C4-2B (cell line): Measurements from ENCODE around the gene CALHM1.

Experiments used
- ZFX ChIP-seq: fragments of 450-650 bp; IDR thresholded peaks from 2 replicates; pipeline ENCODE4 v1.6.1; 2017
- TF ChIP-seq, protein P1 (sequence below): fragments of 450-650 bp; conservative IDR thresholded peaks from 2 replicates; pipeline ENCODE4 v1.5.1; 2017; ENCODE audit warnings: mild to moderate bottlenecking

DNA sequence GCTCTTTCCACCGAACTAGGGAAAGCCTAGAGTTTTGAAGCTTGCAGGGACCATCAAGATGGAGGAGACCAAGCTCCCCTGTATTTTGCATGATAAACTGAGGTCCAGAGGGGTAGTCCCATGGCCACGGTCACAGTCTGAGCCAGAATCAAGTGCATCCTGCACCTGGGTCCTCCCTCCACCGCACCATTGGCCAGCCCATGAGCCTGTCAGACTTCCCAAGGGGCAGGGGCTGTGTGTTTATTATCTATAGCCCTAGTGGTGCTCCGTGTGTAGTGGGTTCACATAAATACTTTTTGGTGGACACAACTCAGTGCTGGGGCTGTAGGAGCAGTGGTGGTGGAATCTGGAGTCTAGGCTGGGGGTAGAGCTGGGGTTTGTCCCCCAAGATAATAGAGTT lies 16.7 kb upstream of the CALHM1 start:
- TF ChIP-seq, protein P1, sequence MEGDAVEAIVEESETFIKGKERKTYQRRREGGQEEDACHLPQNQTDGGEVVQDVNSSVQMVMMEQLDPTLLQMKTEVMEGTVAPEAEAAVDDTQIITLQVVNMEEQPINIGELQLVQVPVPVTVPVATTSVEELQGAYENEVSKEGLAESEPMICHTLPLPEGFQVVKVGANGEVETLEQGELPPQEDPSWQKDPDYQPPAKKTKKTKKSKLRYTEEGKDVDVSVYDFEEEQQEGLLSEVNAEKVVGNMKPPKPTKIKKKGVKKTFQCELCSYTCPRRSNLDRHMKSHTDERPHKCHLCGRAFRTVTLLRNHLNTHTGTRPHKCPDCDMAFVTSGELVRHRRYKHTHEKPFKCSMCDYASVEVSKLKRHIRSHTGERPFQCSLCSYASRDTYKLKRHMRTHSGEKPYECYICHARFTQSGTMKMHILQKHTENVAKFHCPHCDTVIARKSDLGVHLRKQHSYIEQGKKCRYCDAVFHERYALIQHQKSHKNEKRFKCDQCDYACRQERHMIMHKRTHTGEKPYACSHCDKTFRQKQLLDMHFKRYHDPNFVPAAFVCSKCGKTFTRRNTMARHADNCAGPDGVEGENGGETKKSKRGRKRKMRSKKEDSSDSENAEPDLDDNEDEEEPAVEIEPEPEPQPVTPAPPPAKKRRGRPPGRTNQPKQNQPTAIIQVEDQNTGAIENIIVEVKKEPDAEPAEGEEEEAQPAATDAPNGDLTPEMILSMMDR: no peak
- TF ChIP-seq ZFX: no peak
